ENCODE data around the gene LPIN3.

- TF ChIP-seq CHD2 (IDR thresholded peaks at IDR 0.05; ENCODE audit: low read length) (peak; percentile 62; the same call in 1 of the 2 replicates), CTCF (IDR thresholded peaks at IDR 0.05; ENCODE audit: control extremely low read depth in 1 of 3, insufficient read depth in 1 of 3, low read depth in 1 of 3, low read length in 3 of 3) (peak; percentile 97 to 98 (median 97)), EZH2 (IDR thresholded peaks at IDR 0.05; ENCODE audit: low read depth, low read length, severe bottlenecking) (no peak), SP2 (IDR thresholded peaks at IDR 0.05; ENCODE audit: low read length) (no peak), POLR2A (IDR thresholded peaks at IDR 0.05; ENCODE audit: control extremely low read depth in 1 of 2, low read depth in 2 of 2, low read length in 2 of 2) (no peak), EP300 (IDR thresholded peaks at IDR 0.05; ENCODE audit: borderline replicate concordance in 1 of 2, low read depth in 2 of 2, low read length in 2 of 2) (no peak), TAF1 (IDR thresholded peaks at IDR 0.05; ENCODE audit: low read depth, low read length) (no peak), YY1 (IDR thresholded peaks at IDR 0.05; ENCODE audit: low read depth, low read length) (peak; percentile 31; the same call in 1 of the 2 replicates), JUND (IDR thresholded peaks at IDR 0.05; ENCODE audit: low read length) (no peak), PHF8 (conservative IDR thresholded peaks at IDR 0.05; ENCODE audit: low read depth, low read length) (no peak), EGR1 (IDR thresholded peaks at IDR 0.05; ENCODE audit: borderline replicate concordance, low read depth, low read length) (peak; percentile 20; the same call in 1 of the 2 replicates), ATF3 (IDR thresholded peaks at IDR 0.05; ENCODE audit: insufficient read depth, low read depth, low read length) (no peak), FOSL1 (IDR thresholded peaks at IDR 0.05; ENCODE audit: insufficient read depth, low read depth, low read length) (no peak), JUN (IDR thresholded peaks at IDR 0.05; ENCODE audit: low read depth, low read length) (no peak)
Observed at GRCh38 chr20:41339957-41340326, 679 bp upstream of the LPIN3 start.

All from H1 (cell line).